HK-2 (cell line): ENCODE data around the gene PLTP.
"Not testable (repeated sequence)": the region's sequence is repeated elsewhere in the genome, so short reads cannot be mapped to it uniquely, and the experiment has no call there.

Source experiments
- DNase-seq: peaks from one replicate; pipeline ENCODE4 v3.0.0-alpha.2; 2018; ENCODE audit not compliant: unreplicated experiment

Gene PLTP

DNA sequence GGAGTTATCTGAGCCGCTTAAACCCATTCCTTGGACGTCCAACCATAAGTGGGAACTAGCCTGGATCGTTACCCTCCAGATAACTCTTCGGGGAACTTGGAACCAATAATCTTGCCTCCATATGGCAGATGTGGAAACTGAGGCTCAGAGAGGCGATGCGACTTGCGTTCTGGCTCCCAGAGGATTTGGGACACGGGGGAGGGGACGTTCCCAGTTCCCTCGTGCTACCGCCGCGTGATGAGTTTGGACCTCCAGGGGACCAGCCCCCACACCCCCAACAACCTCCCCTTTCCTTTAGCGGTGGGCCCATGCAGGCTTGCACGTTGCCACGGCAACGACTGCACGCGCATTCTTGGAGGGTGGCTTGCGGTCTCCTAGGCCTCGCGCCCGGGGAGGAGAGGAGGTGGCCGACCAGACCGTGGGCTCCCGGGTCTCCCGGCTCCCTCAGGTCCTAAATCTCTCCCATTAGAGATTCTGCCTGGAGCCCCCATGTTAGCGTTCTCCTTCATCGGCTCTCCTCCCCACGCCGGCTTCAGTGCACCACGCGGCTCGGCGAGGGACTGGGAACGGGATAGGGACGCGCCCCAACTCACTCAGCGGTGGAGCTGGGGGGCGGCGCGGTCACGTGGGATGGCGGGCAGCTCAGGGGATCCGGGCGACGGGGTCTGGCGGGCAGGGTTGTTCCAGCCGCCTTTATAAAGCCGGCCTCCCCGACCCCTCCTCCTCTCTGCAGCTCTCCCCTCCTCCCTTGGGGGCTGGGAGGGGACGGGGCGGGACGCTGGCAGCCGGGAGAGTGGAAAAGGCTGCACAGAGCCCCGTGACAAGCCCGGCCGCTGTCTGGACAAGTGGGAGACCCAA lies at the start of gene PLTP:
Gene PLTP, minus strand, starts transcription at position 670 of the 858 bp plus-strand sequence. CDS start 703 bp downstream, outside the sequence.
- peak; percentile 49 for DNase-seq

GRCh38 chr20:45959956-45960630 lies 48.1 kb upstream of the PLTP start:
- DNase-seq = no peak

DNA sequence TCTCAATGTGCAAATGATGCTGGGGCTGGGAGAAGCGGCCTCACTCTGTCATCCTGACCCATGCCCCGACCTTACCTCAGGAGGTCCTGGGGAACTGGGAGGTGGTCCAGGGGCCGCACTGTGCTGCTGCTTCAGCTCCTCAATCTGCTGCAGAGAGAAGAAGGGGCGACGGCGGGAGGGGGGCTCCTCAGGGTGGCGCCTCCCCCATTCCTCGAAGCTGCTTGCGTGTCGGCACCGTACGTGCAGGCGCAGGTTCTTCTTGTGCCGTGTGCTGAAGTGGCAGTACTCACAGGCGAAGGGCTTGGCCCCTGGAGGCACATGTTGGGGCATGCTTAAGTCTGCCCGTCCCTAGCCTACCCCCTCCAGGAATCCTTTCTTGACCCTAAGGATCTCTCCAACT lies 47.2 kb upstream of the PLTP start:
- DNase-seq = no peak

GRCh38 chr20:45958593-45958992 lies 46.6 kb upstream of the PLTP start:
- DNase-seq = no peak

DNA sequence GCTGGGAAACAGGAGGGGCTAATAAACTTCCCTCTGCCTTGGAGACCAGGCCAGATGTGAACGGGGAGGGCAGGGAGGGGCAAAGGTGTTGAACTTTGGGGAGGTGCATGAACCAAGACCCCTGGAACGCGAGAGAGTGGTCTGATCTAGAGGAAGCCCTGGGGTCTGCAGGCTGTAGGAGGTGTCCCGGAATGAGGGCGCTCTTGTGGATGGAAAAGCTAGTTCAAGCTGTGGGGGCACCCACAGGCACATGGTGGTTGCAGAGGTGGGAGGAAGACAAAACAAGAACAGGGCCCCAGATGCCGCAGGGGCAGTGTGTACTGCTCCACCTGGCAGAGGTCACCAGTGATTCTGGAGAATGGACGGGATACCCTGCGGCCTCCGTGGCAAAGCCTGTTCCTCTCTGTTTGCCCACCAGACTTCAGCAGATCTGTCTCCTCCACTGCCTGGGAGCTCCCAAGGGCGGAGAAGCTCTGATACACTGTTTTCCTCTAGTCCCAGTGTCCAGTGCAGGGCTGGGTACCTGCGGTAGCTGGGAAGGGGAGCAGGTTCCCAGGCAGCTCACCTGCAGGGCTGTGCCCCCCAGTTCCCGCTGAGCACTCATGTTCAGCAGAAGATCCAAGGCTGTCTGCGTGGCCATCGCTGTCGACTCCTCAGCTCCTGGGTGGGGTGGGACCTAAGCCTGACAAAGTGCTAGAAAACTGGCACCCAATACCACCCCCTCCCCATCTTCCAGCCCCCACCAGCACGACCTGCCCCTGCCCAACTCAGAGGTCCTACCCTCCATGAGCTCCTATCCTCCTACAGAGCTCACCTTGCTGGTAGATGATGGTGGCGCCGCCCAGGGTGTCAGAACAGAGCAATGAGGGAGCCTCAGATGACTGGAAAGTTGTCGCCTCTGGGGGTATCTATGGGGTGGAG lies 45.3 kb upstream of the PLTP start:
- DNase-seq = no peak

- not testable (repeated sequence) for DNase-seq
Observed at GRCh38 chr20:45956326-45956725, 44.4 kb upstream of the PLTP start.

DNA sequence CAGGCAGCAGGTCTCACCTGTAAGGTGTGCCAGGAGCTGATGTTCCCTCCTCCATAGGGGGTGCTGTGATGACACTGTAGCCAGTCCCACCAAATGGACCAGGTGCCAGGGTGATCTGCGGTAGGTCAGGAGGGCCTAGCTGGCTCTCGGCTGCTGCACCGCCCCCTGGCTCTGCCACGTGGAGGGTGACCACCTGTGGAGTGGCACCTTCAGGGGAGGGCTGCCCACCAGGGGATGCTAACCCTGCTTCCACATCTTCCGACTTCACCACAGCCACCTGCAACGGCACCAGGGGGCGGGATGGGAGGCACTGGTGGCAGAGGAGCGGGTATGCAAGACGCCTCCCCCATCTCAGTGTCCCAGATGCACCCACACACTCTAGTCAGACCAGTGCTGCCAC lies 41.7 kb upstream of the PLTP start:
- DNase-seq = no peak

GRCh38 chr20:45952861-45953260 lies 40.9 kb upstream of the PLTP start:
- no peak for DNase-seq

DNA sequence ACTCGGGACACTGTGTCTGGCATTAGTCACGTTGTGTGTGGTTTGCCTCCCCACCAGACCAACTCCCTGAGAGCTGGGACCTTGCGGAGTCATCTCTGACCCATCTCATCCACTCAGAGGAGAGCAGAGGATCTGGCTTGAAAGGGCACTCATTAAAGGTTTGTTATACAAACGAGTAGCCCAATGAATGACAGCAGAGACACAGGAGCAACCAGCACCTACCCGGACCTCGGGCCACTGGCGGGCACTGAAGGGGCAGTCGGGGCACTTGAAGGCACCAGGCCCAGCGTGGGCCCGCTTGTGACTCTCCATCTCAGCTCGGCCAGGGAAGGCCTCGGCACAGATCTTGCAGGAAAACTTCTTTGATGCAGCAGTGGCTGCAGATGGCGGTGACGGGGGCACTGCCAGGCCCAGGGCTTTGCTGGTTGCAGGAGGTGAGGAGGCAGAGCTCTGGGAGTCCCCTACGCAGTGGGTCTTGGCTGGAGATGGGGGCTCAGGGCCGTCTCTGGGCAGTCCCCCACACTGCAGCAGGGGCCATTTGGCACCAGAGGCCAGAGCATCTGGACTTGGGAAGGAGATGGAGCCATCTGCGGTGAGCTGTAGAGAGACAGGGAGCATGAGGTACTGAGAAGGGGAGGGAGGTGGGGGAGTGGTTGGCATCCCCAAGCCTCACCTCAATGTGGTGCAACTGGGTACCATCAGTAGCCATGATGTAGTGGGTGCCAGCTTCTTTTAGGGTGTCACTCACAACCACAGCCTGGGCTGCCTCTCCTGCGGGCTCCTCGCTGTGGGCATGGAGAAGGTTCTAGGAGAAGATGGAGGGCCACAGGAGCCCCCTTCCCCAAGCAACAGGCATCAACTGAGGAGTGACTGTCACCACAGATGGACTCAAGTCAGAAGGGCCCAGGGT lies 40.2 kb upstream of the PLTP start:
- DNase-seq = no peak

DNA sequence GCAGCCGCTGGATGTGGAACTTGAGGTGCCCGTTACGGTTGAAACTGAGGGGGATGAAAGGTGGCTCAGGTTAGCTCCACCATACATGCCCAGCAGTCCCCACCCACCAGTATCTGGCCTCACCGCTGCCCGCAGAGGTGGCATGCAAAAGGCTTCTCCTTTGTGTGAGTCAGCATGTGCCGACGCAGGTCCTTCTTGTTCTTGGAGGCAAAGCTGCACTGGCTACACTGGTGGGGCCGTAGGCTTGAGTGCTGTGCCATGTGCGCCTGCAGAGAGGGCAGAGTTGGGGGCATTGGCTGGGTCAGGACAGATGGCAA lies 38.3 kb upstream of the PLTP start:
- no peak for DNase-seq

GRCh38 chr20:45949542-45950329 lies 37.8 kb upstream of the PLTP start:
- DNase-seq = no peak

- no peak for DNase-seq
Observed at GRCh38 chr20:45948742-45949541, 37.0 kb upstream of the PLTP start.

DNA sequence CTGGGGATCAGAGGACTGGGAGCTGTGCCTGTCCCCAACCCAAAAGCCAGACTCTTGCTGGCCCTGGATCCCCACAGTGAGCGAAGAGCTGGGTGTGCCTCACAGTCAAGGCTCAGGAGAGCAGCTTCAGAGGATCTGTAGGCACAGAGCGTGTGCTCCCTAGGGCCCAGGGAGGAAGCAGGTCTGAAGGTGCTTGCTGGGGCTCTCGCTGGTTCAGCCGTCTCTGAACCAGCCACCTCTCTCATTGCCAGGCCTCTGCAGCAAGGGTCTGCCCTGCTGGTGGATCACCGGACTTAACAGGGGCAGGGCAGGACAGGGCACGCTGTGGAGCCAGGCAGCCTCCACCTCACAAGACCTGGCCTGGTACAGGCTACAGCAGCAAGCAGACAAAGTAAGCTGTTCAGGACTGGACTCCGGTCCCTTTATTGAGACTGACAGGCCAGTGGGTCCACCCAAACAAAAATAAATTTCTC lies 36.3 kb upstream of the PLTP start:
- no peak for DNase-seq

- DNase-seq = no peak
Observed at GRCh38 chr20:45947110-45947866, 35.3 kb upstream of the PLTP start.

GRCh38 chr20:45946149-45946970 lies 34.4 kb upstream of the PLTP start:
- DNase-seq = peak; percentile 89

DNA sequence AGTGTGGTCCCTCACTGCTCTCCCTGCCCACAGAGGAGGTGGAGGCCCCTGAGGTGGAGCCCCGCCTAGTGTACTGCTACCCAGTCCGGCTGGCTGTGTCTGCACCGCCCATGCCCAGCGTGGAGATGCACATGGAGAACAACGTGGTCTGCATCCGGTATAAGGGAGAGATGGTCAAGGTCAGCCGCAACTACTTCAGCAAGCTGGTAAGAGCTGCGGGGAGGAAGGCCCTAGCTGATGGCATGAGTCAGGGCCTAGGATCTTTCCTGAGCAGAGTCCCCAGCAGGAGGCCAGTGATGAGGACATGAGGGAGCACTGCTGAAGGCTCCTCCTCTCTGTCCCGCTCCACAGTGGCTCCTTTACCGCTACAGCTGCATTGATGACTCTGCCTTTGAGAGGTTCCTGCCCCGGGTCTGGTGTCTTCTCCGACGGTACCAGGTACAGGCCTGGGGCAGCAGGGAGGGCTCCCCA lies 33.8 kb upstream of the PLTP start:
- peak; percentile 62 for DNase-seq

GRCh38 chr20:45944965-45945677 lies 33.2 kb upstream of the PLTP start:
- no peak for DNase-seq
